OCI-LY3 (cell line): ENCODE data around the gene ADRA1B.

Experiments
- H2AFZ ChIP-seq: fragments of 200-600, 300-600 bp; shearing (Covaris generic); 2 replicates; pipeline ENCODE4 v1.6.0; 2014; ENCODE audit warnings: antibody characterized with exemption, low read depth, low read length
- H3K27ac ChIP-seq: fragments of 200-600, 300-600 bp; sonication (generic); 2 replicates; pipeline ENCODE4 v1.5.1; 2014; ENCODE audit warnings: mild to moderate bottlenecking, low read length, moderate library complexity, mixed read lengths
- H3K27me3 ChIP-seq: fragments of 200-600, 300-600 bp; sonication (generic); 2 replicates; pipeline ENCODE4 v1.6.1; 2014; ENCODE audit warnings: low read depth, low read length, mixed read lengths
- H3K36me3 ChIP-seq: fragments of 200-600, 300-600 bp; sonication (generic); replicated peaks from 2 replicates; pipeline ENCODE3; 2014; ENCODE audit warnings: low read depth, low read length, mixed read lengths
- H3K4me1 ChIP-seq: fragments of 300-600, 200-600 bp; sonication (generic); 2 replicates; pipeline ENCODE4 v1.6.1; 2014; ENCODE audit warnings: low read length, mixed read lengths
- H3K4me2 ChIP-seq: fragments of 200-600, 300-600 bp; sonication (generic); 2 replicates; pipeline ENCODE4 v1.6.1; 2014; ENCODE audit warnings: low read length, mixed read lengths
- H3K4me3 ChIP-seq: fragments of 300-600, 200-600 bp; sonication (generic); 2 replicates; pipeline ENCODE4 v1.5.1; 2014; ENCODE audit warnings: antibody characterized with exemption, mild to moderate bottlenecking, low read length, moderate library complexity
- H3K79me2 ChIP-seq: fragments of 300-600, 200-600 bp; shearing (Covaris generic); 2 replicates; pipeline ENCODE4 v1.6.1; 2014; ENCODE audit warnings: mild to moderate bottlenecking, low read length, mixed read lengths
- H3K9ac ChIP-seq: fragments of 300-600, 200-600 bp; shearing (Covaris generic); 2 replicates; pipeline ENCODE4 v1.6.0; 2014; ENCODE audit warnings: mild to moderate bottlenecking, low read length, moderate library complexity
- H3K9me3 ChIP-seq: fragments of 200-600, 300-600 bp; shearing (Covaris generic); 2 replicates; pipeline ENCODE4 v1.6.1; 2014; ENCODE audit warnings: low read length, mixed read lengths; ENCODE audit not compliant: insufficient read depth
- H4K20me1 ChIP-seq: fragments of 200-600, 300-600 bp; sonication (generic); 2 replicates; pipeline ENCODE4 v1.6.1; 2016; ENCODE audit warnings: low read length, mixed read lengths; ENCODE audit not compliant: insufficient read depth
- EZH2phosphoT487 ChIP-seq: fragments of 200-600 bp; shearing (Covaris generic); IDR thresholded peaks from 2 replicates; pipeline ENCODE4 v1.6.1; 2018; ENCODE audit warnings: antibody characterized with exemption, mixed run types, low read depth
- TF ChIP-seq, protein P1 (sequence below): fragments of 200-600, 300-600 bp; sonication (generic); IDR thresholded peaks from 2 replicates; pipeline ENCODE4 v1.5.1; 2014; ENCODE audit warnings: antibody characterized with exemption, low read length, low read depth

ADRA1B gene

DNA sequence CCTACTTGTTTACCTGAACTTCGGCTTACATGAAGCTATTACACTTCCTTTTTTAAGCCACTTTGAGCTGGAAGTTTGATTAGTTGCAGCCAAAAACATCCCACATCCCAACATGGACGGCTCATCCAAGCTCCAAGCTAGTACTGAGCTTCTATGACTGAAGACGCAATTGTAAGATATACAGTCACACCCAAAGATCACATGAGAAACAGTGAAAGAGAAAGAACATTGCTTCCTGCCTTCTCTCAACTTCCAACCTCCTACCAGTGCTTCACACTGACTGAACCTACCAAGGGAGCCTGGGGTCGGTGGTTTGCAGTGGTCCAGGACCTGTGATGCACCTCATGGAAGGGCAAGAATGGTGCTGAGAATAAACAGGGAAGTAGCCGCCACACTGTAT is 27.4 kb upstream of the ADRA1B start:
- Histone ChIP-seq H4K20me1 (no peaks in the 10 kb centered on the region), H3K36me3 (no peaks in the 10 kb centered on the region), H3K27me3 (no peaks in the 10 kb centered on the region), H3K4me2 (no peak overlapping the region), H3K9me3 (no peaks in the 10 kb centered on the region), H3K27ac (no peak overlapping the region), H2AFZ (no peak overlapping the region), H3K79me2 (no peaks in the 10 kb centered on the region), H3K4me1 (peaks cover 8% of the 10 kb centered on the region; the same call in 1 of the 2 replicates), H3K4me3 (no peak overlapping the region), H3K9ac (no peak overlapping the region)
- TF ChIP-seq EZH2phosphoT487 = no peak
- TF ChIP-seq, protein P1, sequence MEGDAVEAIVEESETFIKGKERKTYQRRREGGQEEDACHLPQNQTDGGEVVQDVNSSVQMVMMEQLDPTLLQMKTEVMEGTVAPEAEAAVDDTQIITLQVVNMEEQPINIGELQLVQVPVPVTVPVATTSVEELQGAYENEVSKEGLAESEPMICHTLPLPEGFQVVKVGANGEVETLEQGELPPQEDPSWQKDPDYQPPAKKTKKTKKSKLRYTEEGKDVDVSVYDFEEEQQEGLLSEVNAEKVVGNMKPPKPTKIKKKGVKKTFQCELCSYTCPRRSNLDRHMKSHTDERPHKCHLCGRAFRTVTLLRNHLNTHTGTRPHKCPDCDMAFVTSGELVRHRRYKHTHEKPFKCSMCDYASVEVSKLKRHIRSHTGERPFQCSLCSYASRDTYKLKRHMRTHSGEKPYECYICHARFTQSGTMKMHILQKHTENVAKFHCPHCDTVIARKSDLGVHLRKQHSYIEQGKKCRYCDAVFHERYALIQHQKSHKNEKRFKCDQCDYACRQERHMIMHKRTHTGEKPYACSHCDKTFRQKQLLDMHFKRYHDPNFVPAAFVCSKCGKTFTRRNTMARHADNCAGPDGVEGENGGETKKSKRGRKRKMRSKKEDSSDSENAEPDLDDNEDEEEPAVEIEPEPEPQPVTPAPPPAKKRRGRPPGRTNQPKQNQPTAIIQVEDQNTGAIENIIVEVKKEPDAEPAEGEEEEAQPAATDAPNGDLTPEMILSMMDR = no peak

GRCh38 chr5:159890141-159890540 is 26.1 kb upstream of the ADRA1B start:
- H3K27ac ChIP-seq = no peak overlapping the region

GRCh38 chr5:159891371-159891770 is 24.9 kb upstream of the ADRA1B start:
- H3K4me2 ChIP-seq = no peak overlapping the region
- no peaks in the 10 kb centered on the region for H3K79me2 ChIP-seq
- H3K27me3 ChIP-seq = no peaks in the 10 kb centered on the region
- TF ChIP-seq EZH2phosphoT487 = no peak
- TF ChIP-seq, protein P1 = no peak
- no peaks in the 10 kb centered on the region for H4K20me1 ChIP-seq
- no peaks in the 10 kb centered on the region for H3K4me1 ChIP-seq
- H3K9me3 ChIP-seq = no peaks in the 10 kb centered on the region
- no peak overlapping the region for H3K27ac ChIP-seq
- no peak overlapping the region for H3K9ac ChIP-seq
- no peak overlapping the region for H2AFZ ChIP-seq
- no peak overlapping the region for H3K4me3 ChIP-seq
- no peaks in the 10 kb centered on the region for H3K36me3 ChIP-seq

More at GRCh38 chr5:159890141-159890540, 26.1 kb upstream of the ADRA1B start:
- Histone ChIP-seq H3K4me3 (no peak overlapping the region), H2AFZ (no peak overlapping the region), H3K4me2 (no peak overlapping the region), H3K4me1 (peaks cover 4% of the 10 kb centered on the region; the same call in 1 of the 2 replicates), H3K79me2 (no peaks in the 10 kb centered on the region), H3K9ac (no peak overlapping the region), H3K36me3 (no peaks in the 10 kb centered on the region), H3K27me3 (no peaks in the 10 kb centered on the region), H3K9me3 (no peaks in the 10 kb centered on the region), H4K20me1 (no peaks in the 10 kb centered on the region)
- TF ChIP-seq, protein P1 = no peak
- TF ChIP-seq EZH2phosphoT487 = no peak

DNA sequence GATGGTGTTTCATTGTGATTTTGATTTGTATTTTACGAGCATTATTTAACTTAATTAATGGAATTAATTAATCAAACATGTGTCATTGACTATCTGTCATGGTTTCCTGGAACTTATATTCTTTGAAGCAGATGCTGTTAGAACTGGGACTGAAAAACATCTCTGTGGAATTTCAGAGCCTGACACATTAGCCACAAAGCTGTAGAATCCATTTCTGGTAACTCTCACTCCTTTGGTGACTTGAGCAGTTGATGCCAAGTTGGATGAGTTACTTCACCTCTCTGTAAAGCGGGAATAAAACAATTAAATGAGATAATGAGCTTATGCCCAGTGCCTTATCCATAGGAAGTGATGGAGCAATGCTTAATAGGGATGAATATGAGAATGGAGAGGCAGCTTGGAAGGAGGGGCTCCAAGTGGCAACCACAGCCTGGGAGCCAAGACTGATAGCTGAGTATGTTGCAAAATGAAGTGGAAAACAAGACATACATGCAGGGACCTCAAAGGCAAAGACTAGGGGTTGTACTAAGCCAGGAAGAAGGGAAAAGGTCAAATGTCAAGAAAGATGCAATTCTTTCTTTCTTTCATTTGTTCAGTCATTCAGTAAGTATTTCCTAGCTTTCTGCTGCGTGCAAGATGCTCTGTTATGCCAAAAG is 23.1 kb upstream of the ADRA1B start:
- no peaks in the 10 kb centered on the region for H3K79me2 ChIP-seq
- TF ChIP-seq, protein P1 = no peak
- TF ChIP-seq EZH2phosphoT487 = no peak
- H3K4me1 ChIP-seq = no peaks in the 10 kb centered on the region
- H3K27me3 ChIP-seq = no peaks in the 10 kb centered on the region
- no peak overlapping the region for H2AFZ ChIP-seq
- H3K4me2 ChIP-seq = no peak overlapping the region
- H3K4me3 ChIP-seq = no peak overlapping the region
- no peak overlapping the region for H3K9ac ChIP-seq
- H3K27ac ChIP-seq = no peak overlapping the region
- H3K36me3 ChIP-seq = no peaks in the 10 kb centered on the region
- H3K9me3 ChIP-seq = no peaks in the 10 kb centered on the region
- no peaks in the 10 kb centered on the region for H4K20me1 ChIP-seq
